Vagina (tissue), 2 donors: ENCODE measurements around the gene SARDH. TPM values are rescaled to one million over a fixed set of nuclear protein-coding genes. Genes with fewer than 3 reads are reported as not detected.
"Not testable (repeated sequence)": the region's sequence is repeated elsewhere in the genome, so short reads cannot be mapped to it uniquely, and the experiment has no call there.

Experiments used
- DNase-seq, 2 donors: peaks; one replicate each; pipeline ENCODE4 v3.0.0-alpha.2; 2017; ENCODE audit errors: extremely low spot score in 2 of 2
- H3K27ac ChIP-seq: fragments of 200-600 bp; sonication (generic); one replicate; pipeline ENCODE4 v1.5.1; 2019
- H3K27me3 ChIP-seq: fragments of 200-600 bp; sonication (generic); one replicate; pipeline ENCODE4 v1.5.1; 2019
- H3K36me3 ChIP-seq, 2 donors: fragments of 200-600 bp; sonication (generic); one replicate each; pipeline ENCODE4 v1.5.1; 2017 to 2019
- H3K4me1 ChIP-seq: fragments of 200-600 bp; sonication (generic); one replicate; pipeline ENCODE4 v1.5.1; 2019
- H3K4me3 ChIP-seq, 2 donors: fragments of 200-600 bp; sonication (generic); 1 replicate in 1 of 2; 2 replicates in 1 of 2; pipeline ENCODE4 v1.5.1; 2016 to 2019
- H3K9me3 ChIP-seq: fragments of 200-600 bp; sonication (generic); one replicate; pipeline ENCODE4 v1.5.1; 2019
- POLR2A ChIP-seq, 2 donors: fragments of 450-650 bp; IDR thresholded peaks; one replicate each; pipeline ENCODE4 v1.6.1; 2017; ENCODE audit warnings: antibody characterized with exemption in 2 of 2, mild to moderate bottlenecking in 2 of 2, moderate library complexity in 2 of 2
- POLR2AphosphoS5 ChIP-seq, 2 donors: sonication (generic); formaldehyde crosslinking; IDR thresholded peaks; one replicate each; pipeline ENCODE4 v1.9.0; 2017; ENCODE audit warnings: antibody characterized with exemption in 2 of 2, mild to moderate bottlenecking in 2 of 2, low read depth in 1 of 2; ENCODE audit not compliant: insufficient read depth in 1 of 2
- intact Hi-C: fragments of 100-400 bp; cut with DNase I; formaldehyde crosslinking; loops from one replicate; pipeline ENCODE4 v1.15.1; 2023
- total RNA-seq: library from RNA; depleted of rRNA; stranded (reverse); fragments of >200 nt; gene quantifications from one replicate; pipeline ENCODE4 v1.2.3, GENCODE V29; 2016
- TF ChIP-seq, protein P1 (sequence below), 3 experiments: fragments of 450-650 bp in 2 of 3; fragments of 200-600 bp in 1 of 3; sonication (generic) in 1 of 3; IDR thresholded peaks; one replicate each; pipeline ENCODE4 v1.5.1; 2017 to 2019; ENCODE audit warnings: antibody characterized with exemption in 3 of 3, mild to moderate bottlenecking in 2 of 3, moderate library complexity in 2 of 3

The SARDH gene
- total RNA-seq, 1 donor from 2014 or later, result 2.0 TPM

DNA sequence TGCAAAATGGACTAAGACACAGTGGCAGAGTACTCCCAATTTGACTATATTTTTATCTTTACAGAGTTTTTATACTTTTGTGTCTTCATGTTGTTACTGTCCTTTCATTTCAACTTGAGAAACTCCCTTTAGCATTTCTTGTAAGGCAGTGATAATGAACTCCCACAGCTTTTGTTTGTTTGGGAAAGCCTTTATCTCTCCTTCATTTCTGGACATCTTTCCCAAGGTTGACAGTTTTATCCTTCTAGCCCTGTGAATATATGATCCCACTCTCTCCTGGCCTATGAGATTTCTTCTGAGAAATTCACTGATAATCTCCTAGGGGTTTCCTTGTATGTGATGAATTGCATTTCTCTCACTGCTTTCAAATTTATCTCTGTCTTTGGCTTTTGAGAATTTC lies 9.2 kb upstream of the SARDH start:
- no peaks in the 10 kb centered on the region for H3K9me3 ChIP-seq
- H3K36me3 ChIP-seq, result no peaks in the 10 kb centered on the region
- no peaks in the 10 kb centered on the region for H3K27me3 ChIP-seq
- H3K4me1 ChIP-seq, result no peaks in the 10 kb centered on the region
- no peak overlapping the region for H3K4me3 ChIP-seq
- intact Hi-C loops, result no loop called here
- no peak for DNase-seq
- no peak for TF ChIP-seq POLR2A (IDR thresholded peaks at IDR 0.05)
- TF ChIP-seq POLR2AphosphoS5 (IDR thresholded peaks at IDR 0.05; ENCODE audit: insufficient read depth in 1 of 2, low read depth in 1 of 2), result no peak
- TF ChIP-seq, protein P1, sequence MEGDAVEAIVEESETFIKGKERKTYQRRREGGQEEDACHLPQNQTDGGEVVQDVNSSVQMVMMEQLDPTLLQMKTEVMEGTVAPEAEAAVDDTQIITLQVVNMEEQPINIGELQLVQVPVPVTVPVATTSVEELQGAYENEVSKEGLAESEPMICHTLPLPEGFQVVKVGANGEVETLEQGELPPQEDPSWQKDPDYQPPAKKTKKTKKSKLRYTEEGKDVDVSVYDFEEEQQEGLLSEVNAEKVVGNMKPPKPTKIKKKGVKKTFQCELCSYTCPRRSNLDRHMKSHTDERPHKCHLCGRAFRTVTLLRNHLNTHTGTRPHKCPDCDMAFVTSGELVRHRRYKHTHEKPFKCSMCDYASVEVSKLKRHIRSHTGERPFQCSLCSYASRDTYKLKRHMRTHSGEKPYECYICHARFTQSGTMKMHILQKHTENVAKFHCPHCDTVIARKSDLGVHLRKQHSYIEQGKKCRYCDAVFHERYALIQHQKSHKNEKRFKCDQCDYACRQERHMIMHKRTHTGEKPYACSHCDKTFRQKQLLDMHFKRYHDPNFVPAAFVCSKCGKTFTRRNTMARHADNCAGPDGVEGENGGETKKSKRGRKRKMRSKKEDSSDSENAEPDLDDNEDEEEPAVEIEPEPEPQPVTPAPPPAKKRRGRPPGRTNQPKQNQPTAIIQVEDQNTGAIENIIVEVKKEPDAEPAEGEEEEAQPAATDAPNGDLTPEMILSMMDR (IDR thresholded peaks at IDR 0.05), result no peak
- no peak overlapping the region for H3K27ac ChIP-seq

DNA sequence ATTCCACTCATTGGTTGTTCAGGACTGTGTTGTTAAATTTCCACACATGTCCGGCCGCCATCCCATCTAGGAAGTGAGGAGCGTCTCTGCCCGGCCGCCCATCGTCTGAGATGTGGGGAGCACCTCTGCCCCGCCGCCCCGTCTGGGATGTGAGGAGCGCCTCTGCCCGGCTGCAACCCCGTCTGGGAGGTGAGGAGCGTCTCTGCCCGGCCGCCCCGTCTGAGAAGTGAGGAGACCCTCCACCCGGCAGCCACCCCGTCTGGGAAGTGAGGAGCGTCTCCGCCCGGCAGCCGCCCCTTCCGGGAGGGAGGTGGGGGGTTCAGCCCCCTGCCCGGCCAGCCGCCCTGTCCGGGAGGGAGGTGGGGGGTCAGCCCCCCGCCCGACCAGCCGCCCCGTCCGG lies 6.4 kb upstream of the SARDH start:
- DNase-seq, intact Hi-C loops: not testable (repeated sequence)

DNA sequence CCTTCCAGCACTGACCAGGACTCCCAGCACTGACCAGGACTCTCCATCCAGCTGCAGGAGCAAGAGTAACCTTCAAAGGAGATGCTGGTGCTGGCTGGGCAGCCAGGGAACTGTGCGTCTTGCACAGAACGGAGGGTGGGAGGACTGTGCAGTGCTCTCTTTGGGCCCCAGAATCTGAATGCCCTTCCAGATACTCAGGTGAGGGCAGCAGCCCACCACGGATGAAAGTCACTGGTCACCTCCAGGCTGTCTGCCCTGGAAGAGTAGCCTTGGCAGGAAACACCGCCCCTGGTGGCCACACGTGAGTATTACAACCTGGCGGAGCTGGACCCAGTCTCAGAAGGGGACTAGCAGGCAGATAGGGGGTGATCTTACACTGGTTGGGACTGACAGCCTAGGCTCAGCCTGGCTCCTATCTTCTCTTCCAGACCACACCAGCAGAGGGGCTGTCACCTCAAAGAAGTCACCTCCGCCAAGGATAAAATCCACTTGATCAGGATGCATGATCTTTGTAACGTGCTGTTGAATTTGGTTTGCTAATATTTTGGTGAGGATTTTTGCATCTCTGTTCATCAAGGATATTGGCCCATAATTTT lies 4.8 kb upstream of the SARDH start:
- DNase-seq, result peak in 1 of 2 donors; percentile 76
- Histone ChIP-seq H3K4me3 (no peak overlapping the region), H3K4me1 (peaks cover 10% of the 10 kb centered on the region), H3K27me3 (no peaks in the 10 kb centered on the region), H3K27ac (no peak overlapping the region), H3K9me3 (no peaks in the 10 kb centered on the region), H3K36me3 (no peaks in the 10 kb centered on the region)
- intact Hi-C loops, result no loop called here
- no peak for TF ChIP-seq POLR2A (IDR thresholded peaks at IDR 0.05)
- TF ChIP-seq POLR2AphosphoS5 (IDR thresholded peaks at IDR 0.05; ENCODE audit: insufficient read depth in 1 of 2, low read depth in 1 of 2), result no peak
- TF ChIP-seq, protein P1 (IDR thresholded peaks at IDR 0.05), result peak; percentile 67 to 88 (median 86)

More for the DNA sequence above, 6.4 kb upstream of the SARDH start:
- not testable (repeated sequence) for H3K36me3 ChIP-seq, H3K27me3 ChIP-seq, H3K4me1 ChIP-seq, H3K27ac ChIP-seq, H3K4me3 ChIP-seq, H3K9me3 ChIP-seq

DNA sequence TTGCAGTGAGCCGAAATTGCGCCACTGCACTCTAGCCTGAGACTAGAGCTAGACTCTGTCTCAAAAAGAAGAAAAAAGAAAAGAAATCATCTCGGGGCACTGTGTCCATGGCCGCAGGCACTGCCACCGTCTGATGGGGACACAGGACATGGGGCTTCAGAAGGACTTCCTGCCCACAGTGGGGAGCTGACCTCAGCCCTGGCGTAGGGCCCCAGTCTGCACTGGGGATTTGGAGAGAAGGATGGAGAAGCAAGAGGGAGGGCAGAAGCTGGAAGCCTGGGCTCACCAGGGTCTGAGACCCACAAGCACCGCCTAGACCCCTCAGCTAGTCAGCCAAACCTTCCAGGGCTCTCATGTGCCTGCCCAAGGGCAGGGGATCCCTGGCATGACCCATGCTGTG lies 4.1 kb upstream of the SARDH start:
- Histone ChIP-seq H3K27ac (no peak overlapping the region), H3K4me1 (peaks cover 16% of the 10 kb centered on the region), H3K27me3 (no peaks in the 10 kb centered on the region), H3K36me3 (no peaks in the 10 kb centered on the region), H3K4me3 (no peak overlapping the region), H3K9me3 (no peaks in the 10 kb centered on the region)
- TF ChIP-seq POLR2AphosphoS5 (IDR thresholded peaks at IDR 0.05; ENCODE audit: insufficient read depth in 1 of 2, low read depth in 1 of 2), result no peak
- TF ChIP-seq, protein P1 (IDR thresholded peaks at IDR 0.05), result no peak
- no peak for TF ChIP-seq POLR2A (IDR thresholded peaks at IDR 0.05)
- intact Hi-C loops, result no loop called here
- DNase-seq, result peak in 1 of 2 donors; percentile 44

DNA sequence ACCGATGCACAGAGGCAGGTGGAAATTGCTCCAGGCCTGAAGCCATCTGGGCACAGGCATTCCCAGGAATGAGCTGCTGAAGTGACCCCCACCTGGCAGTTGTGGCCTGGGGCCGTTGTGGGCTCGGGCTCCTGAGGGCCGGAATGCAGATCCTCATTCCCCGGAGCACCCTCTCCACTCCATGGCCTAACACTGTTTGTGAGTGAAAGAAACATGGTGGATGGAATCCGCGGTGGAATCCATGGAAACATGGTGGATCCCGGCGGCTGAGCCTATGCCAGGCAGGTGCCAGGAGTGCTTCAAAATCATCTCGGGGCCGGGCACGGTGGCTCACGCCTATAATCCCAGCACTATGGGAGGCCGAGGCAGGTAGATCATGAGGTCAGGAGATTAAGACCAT lies 3.6 kb upstream of the SARDH start:
- H3K36me3 ChIP-seq, result no peaks in the 10 kb centered on the region
- no peaks in the 10 kb centered on the region for H3K9me3 ChIP-seq
- no peak overlapping the region for H3K4me3 ChIP-seq
- TF ChIP-seq POLR2A (IDR thresholded peaks at IDR 0.05) (no peak), POLR2AphosphoS5 (IDR thresholded peaks at IDR 0.05; ENCODE audit: insufficient read depth in 1 of 2, low read depth in 1 of 2) (no peak)
- TF ChIP-seq, protein P1 (IDR thresholded peaks at IDR 0.05), result no peak
- DNase-seq, result peak in 1 of 2 donors; percentile 65
- no peak overlapping the region for H3K27ac ChIP-seq
- intact Hi-C loops, result no loop called here
- H3K4me1 ChIP-seq, result peaks cover 16% of the 10 kb centered on the region
- H3K27me3 ChIP-seq, result no peaks in the 10 kb centered on the region
